ENCODE results near the gene NAE1. TPM values are rescaled to one million over a fixed set of nuclear protein-coding genes. Genes with fewer than 3 reads are reported as not detected.

The NAE1 gene
- total RNA-seq, 1 experiment from 2014 or later: 123 TPM

DNA sequence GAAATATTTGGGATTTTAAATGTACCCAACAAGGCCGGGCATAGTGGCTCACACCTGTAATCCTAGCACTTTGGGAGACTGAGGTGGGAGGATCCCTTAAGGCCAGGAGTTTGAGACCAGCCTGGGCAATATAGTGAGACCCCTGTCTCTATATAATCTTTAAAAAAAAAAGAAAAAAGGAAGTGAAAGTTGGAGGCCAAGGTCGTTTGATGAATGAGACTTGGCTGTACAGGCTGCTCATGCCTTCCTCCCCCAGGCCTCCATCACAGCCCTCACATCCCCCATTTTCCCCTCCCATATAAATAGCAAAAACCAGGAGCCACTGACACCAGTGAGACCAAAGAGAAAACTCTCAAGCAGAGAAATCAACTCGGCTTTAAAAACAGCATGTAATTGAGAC lies 10.1 kb upstream of the NAE1 start:
- CTCF ChIA-PET: no interaction called here
- Histone ChIP-seq H3K9me2 (ENCODE audit: insufficient read depth) (no peaks in the 10 kb centered on the region), H3K9ac (ENCODE audit: low read length) (no peak overlapping the region), H3K9me3 (ENCODE audit: control insufficient read depth in 1 of 2, insufficient read depth in 1 of 2, low read depth in 1 of 2, low read length in 2 of 2) (no peaks in the 10 kb centered on the region), H3K36me3 (ENCODE audit: control insufficient read depth in 1 of 2, insufficient read depth in 2 of 2, low read length in 2 of 2) (no peaks in the 10 kb centered on the region), H3K4me1 (ENCODE audit: control insufficient read depth in 1 of 2, insufficient read depth in 2 of 2, low read length in 2 of 2) (peaks cover 6 to 13% of the 10 kb centered on the region in 2 experiments; a peak in 3 of 4 replicates), H3K79me2 (ENCODE audit: insufficient read depth, low read length) (no peaks in the 10 kb centered on the region), H2AFZ (ENCODE audit: low read depth, low read length, poor library complexity, severe bottlenecking) (no peak overlapping the region), H3K27me3 (ENCODE audit: insufficient read depth, low read length) (no peaks in the 10 kb centered on the region), H3K4me3 (replicated peaks in 1 of 2; ENCODE audit: low read depth in 1 of 2, low read length in 2 of 2) (no peak overlapping the region), H3K27ac (ENCODE audit: low read depth, low read length) (no peak overlapping the region), H3K4me2 (ENCODE audit: low read length) (no peak overlapping the region), H4K20me1 (ENCODE audit: insufficient read depth) (no peaks in the 10 kb centered on the region)
- RAD21 ChIA-PET (ENCODE audit: low non-redundant PET in 1 of 2, low total read pairs in 2 of 2, uncharacterized antibody in 2 of 2, unreplicated experiment in 2 of 2): no interaction called here
- DNase-seq (ENCODE audit: low read depth, low spot score) (no peak), ATAC-seq (no peak)
- POLR2A ChIA-PET: no interaction called here
- TF ChIP-seq SP1 (IDR thresholded peaks at IDR 0.05; ENCODE audit: low read depth): no peak
- TF ChIP-seq SIN3A (IDR thresholded peaks at IDR 0.05; ENCODE audit: low read depth): no peak
- no peak for TF ChIP-seq JUND (IDR thresholded peaks at IDR 0.05)
- TF ChIP-seq POLR2A (IDR thresholded peaks at IDR 0.05; ENCODE audit: borderline replicate concordance, extremely low read depth, insufficient read depth, insufficient read length): no peak
- TF ChIP-seq, protein P1, sequence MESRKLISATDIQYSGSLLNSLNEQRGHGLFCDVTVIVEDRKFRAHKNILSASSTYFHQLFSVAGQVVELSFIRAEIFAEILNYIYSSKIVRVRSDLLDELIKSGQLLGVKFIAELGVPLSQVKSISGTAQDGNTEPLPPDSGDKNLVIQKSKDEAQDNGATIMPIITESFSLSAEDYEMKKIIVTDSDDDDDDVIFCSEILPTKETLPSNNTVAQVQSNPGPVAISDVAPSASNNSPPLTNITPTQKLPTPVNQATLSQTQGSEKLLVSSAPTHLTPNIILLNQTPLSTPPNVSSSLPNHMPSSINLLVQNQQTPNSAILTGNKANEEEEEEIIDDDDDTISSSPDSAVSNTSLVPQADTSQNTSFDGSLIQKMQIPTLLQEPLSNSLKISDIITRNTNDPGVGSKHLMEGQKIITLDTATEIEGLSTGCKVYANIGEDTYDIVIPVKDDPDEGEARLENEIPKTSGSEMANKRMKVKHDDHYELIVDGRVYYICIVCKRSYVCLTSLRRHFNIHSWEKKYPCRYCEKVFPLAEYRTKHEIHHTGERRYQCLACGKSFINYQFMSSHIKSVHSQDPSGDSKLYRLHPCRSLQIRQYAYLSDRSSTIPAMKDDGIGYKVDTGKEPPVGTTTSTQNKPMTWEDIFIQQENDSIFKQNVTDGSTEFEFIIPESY (IDR thresholded peaks at IDR 0.05; ENCODE audit: extremely low read depth, insufficient replicate concordance, low read length): no peak
- TF ChIP-seq, protein P2, sequence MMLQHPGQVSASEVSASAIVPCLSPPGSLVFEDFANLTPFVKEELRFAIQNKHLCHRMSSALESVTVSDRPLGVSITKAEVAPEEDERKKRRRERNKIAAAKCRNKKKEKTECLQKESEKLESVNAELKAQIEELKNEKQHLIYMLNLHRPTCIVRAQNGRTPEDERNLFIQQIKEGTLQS (IDR thresholded peaks at IDR 0.05): no peak
- TF ChIP-seq, protein P3, sequence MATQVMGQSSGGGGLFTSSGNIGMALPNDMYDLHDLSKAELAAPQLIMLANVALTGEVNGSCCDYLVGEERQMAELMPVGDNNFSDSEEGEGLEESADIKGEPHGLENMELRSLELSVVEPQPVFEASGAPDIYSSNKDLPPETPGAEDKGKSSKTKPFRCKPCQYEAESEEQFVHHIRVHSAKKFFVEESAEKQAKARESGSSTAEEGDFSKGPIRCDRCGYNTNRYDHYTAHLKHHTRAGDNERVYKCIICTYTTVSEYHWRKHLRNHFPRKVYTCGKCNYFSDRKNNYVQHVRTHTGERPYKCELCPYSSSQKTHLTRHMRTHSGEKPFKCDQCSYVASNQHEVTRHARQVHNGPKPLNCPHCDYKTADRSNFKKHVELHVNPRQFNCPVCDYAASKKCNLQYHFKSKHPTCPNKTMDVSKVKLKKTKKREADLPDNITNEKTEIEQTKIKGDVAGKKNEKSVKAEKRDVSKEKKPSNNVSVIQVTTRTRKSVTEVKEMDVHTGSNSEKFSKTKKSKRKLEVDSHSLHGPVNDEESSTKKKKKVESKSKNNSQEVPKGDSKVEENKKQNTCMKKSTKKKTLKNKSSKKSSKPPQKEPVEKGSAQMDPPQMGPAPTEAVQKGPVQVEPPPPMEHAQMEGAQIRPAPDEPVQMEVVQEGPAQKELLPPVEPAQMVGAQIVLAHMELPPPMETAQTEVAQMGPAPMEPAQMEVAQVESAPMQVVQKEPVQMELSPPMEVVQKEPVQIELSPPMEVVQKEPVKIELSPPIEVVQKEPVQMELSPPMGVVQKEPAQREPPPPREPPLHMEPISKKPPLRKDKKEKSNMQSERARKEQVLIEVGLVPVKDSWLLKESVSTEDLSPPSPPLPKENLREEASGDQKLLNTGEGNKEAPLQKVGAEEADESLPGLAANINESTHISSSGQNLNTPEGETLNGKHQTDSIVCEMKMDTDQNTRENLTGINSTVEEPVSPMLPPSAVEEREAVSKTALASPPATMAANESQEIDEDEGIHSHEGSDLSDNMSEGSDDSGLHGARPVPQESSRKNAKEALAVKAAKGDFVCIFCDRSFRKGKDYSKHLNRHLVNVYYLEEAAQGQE (IDR thresholded peaks at IDR 0.05; ENCODE audit: low read depth): no peak
- no peak for TF ChIP-seq POLR2AphosphoS5 (IDR thresholded peaks at IDR 0.05; ENCODE audit: low read depth, low read length)
- TF ChIP-seq, protein P4, sequence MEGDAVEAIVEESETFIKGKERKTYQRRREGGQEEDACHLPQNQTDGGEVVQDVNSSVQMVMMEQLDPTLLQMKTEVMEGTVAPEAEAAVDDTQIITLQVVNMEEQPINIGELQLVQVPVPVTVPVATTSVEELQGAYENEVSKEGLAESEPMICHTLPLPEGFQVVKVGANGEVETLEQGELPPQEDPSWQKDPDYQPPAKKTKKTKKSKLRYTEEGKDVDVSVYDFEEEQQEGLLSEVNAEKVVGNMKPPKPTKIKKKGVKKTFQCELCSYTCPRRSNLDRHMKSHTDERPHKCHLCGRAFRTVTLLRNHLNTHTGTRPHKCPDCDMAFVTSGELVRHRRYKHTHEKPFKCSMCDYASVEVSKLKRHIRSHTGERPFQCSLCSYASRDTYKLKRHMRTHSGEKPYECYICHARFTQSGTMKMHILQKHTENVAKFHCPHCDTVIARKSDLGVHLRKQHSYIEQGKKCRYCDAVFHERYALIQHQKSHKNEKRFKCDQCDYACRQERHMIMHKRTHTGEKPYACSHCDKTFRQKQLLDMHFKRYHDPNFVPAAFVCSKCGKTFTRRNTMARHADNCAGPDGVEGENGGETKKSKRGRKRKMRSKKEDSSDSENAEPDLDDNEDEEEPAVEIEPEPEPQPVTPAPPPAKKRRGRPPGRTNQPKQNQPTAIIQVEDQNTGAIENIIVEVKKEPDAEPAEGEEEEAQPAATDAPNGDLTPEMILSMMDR (IDR thresholded peaks at IDR 0.05 in 2 of 3, conservative IDR thresholded peaks at IDR 0.05 in 1 of 3; ENCODE audit: borderline replicate concordance in 1 of 3, insufficient read depth in 1 of 3, low read depth in 2 of 3, low read length in 2 of 3): no peak
- no peak for TF ChIP-seq EZH2phosphoT487 (IDR thresholded peaks at IDR 0.05; ENCODE audit: borderline replicate concordance)
- no peak for TF ChIP-seq RAD21 (IDR thresholded peaks at IDR 0.05; ENCODE audit: low read depth)
- TF ChIP-seq ELF1 (IDR thresholded peaks at IDR 0.05; ENCODE audit: borderline replicate concordance, low read depth): no peak
- TF ChIP-seq CEBPB (IDR thresholded peaks at IDR 0.05; ENCODE audit: low read depth): no peak
- TF ChIP-seq, protein P5, sequence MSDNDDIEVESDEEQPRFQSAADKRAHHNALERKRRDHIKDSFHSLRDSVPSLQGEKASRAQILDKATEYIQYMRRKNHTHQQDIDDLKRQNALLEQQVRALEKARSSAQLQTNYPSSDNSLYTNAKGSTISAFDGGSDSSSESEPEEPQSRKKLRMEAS (IDR thresholded peaks at IDR 0.05): no peak
- no peak for TF ChIP-seq FOSL1 (IDR thresholded peaks at IDR 0.05; ENCODE audit: low read depth)
- no peak for TF ChIP-seq CBX3 (IDR thresholded peaks at IDR 0.05; ENCODE audit: low read depth)
- no peak for TF ChIP-seq ZFX (IDR thresholded peaks at IDR 0.05)
- TF ChIP-seq TCF7L2 (IDR thresholded peaks at IDR 0.05; ENCODE audit: borderline replicate concordance, extremely low read depth, insufficient read depth, insufficient read length): no peak
- no peak for TF ChIP-seq EZH2 (IDR thresholded peaks at IDR 0.05)
- no peak for TF ChIP-seq SRF (IDR thresholded peaks at IDR 0.05; ENCODE audit: low read depth)
- intact Hi-C loops (cut with micrococcal nuclease): no loop called here
- BruUV-seq (replicated peaks): no TSS peak
